ENCODE results near the gene MCTP2. TPM values are rescaled to one million over a fixed set of nuclear protein-coding genes. Genes with fewer than 3 reads are reported as not detected.

Gene MCTP2
- total and polyA plus RNA-seq, 2 donors (not counting 1 experiment from before 2014, with no cell fraction given), result 38.3 to 64.8 TPM

DNA sequence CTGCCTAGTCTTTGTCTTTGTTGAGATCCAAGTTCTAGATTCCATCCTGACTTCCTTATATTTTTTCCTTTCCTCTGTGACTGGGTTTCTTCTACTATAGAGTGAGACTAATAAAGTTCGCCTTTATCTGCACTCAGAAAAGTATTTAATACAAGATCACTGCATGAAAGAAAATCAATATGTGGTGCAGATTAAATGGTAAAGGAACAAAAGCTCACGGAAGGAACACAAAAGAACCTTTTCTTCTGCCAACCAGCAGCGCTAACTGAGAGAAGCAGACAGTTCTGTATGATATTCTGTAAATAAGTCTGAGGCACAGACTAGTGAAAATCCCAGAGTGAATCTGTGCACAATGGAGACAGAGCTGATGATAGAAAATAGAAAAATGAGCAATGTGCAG lies 31.6 kb upstream of the MCTP2 start:
- WGBS (ENCODE audit: insufficient coverage), result 100% methylated on average over 1 of the region's 3 CpGs

DNA sequence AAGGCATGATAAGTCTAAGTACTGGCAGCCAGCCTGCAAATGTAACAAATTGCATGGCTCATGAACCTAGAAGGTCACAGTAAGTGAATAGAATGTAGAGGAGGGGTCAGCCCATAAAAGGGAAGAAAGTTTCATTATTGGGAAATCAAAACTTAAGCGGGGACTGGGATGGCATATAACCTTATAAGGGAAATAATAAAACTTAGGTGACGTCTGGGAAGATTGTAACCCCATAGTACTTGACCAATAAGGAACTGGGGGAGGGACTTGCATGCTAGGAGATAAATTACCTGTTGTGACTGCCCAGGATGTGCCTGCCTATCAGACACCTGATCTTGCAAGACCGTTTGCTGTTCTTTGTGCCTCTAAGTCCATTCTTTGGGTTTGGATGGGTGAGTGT lies 28.1 kb upstream of the MCTP2 start:
- Histone ChIP-seq H3K9me3 (ENCODE audit: control extremely low read depth in 1 of 3, control insufficient read depth in 2 of 3, insufficient read depth in 1 of 3, low read length in 2 of 3) (no peaks in the 10 kb centered on the region), H3K79me2 (ENCODE audit: control insufficient read depth, insufficient read depth, low read length) (no peaks in the 10 kb centered on the region), H3K4me1 (ENCODE audit: control insufficient read depth in 2 of 2, insufficient read depth in 2 of 2, low read length in 2 of 2) (peaks cover 4 to 6% of the 10 kb centered on the region in 2 donors), H3K4me2 (replicated peaks; ENCODE audit: low read depth, low read length, poor library complexity, severe bottlenecking) (no peak overlapping the region), H3K27ac (ENCODE audit: low read length in 2 of 2) (no peak overlapping the region), H4K20me1 (ENCODE audit: control insufficient read depth, insufficient read depth, low read length, poor library complexity, severe bottlenecking) (no peaks in the 10 kb centered on the region), H3K36me3 (replicated peaks in 1 of 2; ENCODE audit: control extremely low read depth in 1 of 2, control insufficient read depth in 1 of 2, extremely low read depth in 1 of 2, insufficient read depth in 2 of 2, low read length in 1 of 2) (no peaks in the 10 kb centered on the region), H2AFZ (ENCODE audit: insufficient read depth, low read depth, low read length, poor library complexity, severe bottlenecking) (no peak overlapping the region), H3K4me3 (ENCODE audit: control extremely low read depth in 1 of 5, extremely low read depth in 1 of 5, insufficient read depth in 1 of 5, low read depth in 2 of 5, low read length in 4 of 5) (no peak overlapping the region), H3K27me3 (replicated peaks in 1 of 4; ENCODE audit: control extremely low read depth in 1 of 4, control insufficient read depth in 3 of 4, insufficient read depth in 4 of 4, low read length in 3 of 4) (peaks cover 0 to 7% (median 0%) of the 10 kb centered on the region in 4 experiments), H3K9ac (ENCODE audit: low read length) (no peak overlapping the region)
- no peak for TF ChIP-seq EZH2 (IDR thresholded peaks at IDR 0.05; ENCODE audit: borderline replicate concordance, insufficient read depth, low read depth, low read length, poor library complexity, severe bottlenecking)
- TF ChIP-seq, protein P1, sequence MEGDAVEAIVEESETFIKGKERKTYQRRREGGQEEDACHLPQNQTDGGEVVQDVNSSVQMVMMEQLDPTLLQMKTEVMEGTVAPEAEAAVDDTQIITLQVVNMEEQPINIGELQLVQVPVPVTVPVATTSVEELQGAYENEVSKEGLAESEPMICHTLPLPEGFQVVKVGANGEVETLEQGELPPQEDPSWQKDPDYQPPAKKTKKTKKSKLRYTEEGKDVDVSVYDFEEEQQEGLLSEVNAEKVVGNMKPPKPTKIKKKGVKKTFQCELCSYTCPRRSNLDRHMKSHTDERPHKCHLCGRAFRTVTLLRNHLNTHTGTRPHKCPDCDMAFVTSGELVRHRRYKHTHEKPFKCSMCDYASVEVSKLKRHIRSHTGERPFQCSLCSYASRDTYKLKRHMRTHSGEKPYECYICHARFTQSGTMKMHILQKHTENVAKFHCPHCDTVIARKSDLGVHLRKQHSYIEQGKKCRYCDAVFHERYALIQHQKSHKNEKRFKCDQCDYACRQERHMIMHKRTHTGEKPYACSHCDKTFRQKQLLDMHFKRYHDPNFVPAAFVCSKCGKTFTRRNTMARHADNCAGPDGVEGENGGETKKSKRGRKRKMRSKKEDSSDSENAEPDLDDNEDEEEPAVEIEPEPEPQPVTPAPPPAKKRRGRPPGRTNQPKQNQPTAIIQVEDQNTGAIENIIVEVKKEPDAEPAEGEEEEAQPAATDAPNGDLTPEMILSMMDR (IDR thresholded peaks at IDR 0.05), result no peak
- intact Hi-C loops (cut with micrococcal nuclease), result no loop called here
- ChIA-PET POLR2A (no interaction called here), CTCF (interaction anchor here (1.1 kb wide), 1 partner anchor 39 kb away, joined by 5 read pairs; no protein-coding TSS in a partner anchor)
- ATAC-seq (ENCODE audit: low read depth) (no peak), DNase-seq (no peak)
- H3K27ac Mint-ChIP-seq, result no peak overlapping the region
- H3K4me3 Mint-ChIP-seq, result no peak overlapping the region
- no CpG with 5 or more reads among the region's 3 CpGs for whole genome bisulfite sequencing (ENCODE audit: insufficient coverage)
- H3K27me3 Mint-ChIP-seq, result peaks cover 11% of the 10 kb centered on the region
- no peaks in the 10 kb centered on the region for H3K9me3 Mint-ChIP-seq (ENCODE audit: insufficient read depth)
- peaks cover 14% of the 10 kb centered on the region for H3K4me1 Mint-ChIP-seq

More for the DNA sequence above, 31.6 kb upstream of the MCTP2 start:
- no peaks in the 10 kb centered on the region for H3K9me3 Mint-ChIP-seq (ENCODE audit: insufficient read depth)
- Histone ChIP-seq H3K4me2 (replicated peaks; ENCODE audit: low read depth, low read length, poor library complexity, severe bottlenecking) (no peak overlapping the region), H2AFZ (ENCODE audit: insufficient read depth, low read depth, low read length, poor library complexity, severe bottlenecking) (no peak overlapping the region), H3K27me3 (replicated peaks in 1 of 4; ENCODE audit: control extremely low read depth in 1 of 4, control insufficient read depth in 3 of 4, insufficient read depth in 4 of 4, low read length in 3 of 4) (no peaks in the 10 kb centered on the region), H3K9ac (ENCODE audit: low read length) (no peak overlapping the region), H3K27ac (ENCODE audit: low read length in 2 of 2) (no peak overlapping the region), H3K9me3 (ENCODE audit: control extremely low read depth in 1 of 3, control insufficient read depth in 2 of 3, insufficient read depth in 1 of 3, low read length in 2 of 3) (no peaks in the 10 kb centered on the region), H4K20me1 (ENCODE audit: control insufficient read depth, insufficient read depth, low read length, poor library complexity, severe bottlenecking) (no peaks in the 10 kb centered on the region), H3K4me1 (ENCODE audit: control insufficient read depth in 2 of 2, insufficient read depth in 2 of 2, low read length in 2 of 2) (no peaks in the 10 kb centered on the region), H3K36me3 (replicated peaks in 1 of 2; ENCODE audit: control extremely low read depth in 1 of 2, control insufficient read depth in 1 of 2, extremely low read depth in 1 of 2, insufficient read depth in 2 of 2, low read length in 1 of 2) (no peaks in the 10 kb centered on the region), H3K4me3 (ENCODE audit: control extremely low read depth in 1 of 5, extremely low read depth in 1 of 5, insufficient read depth in 1 of 5, low read depth in 2 of 5, low read length in 4 of 5) (no peak overlapping the region), H3K79me2 (ENCODE audit: control insufficient read depth, insufficient read depth, low read length) (no peaks in the 10 kb centered on the region)
- POLR2A ChIA-PET, result no interaction called here
- CTCF ChIA-PET, result no interaction called here
- DNase-seq (no peak), ATAC-seq (ENCODE audit: low read depth) (no peak)
- H3K27me3 Mint-ChIP-seq, result peaks cover 8% of the 10 kb centered on the region
- TF ChIP-seq, protein P1 (IDR thresholded peaks at IDR 0.05), result no peak
- no peak for TF ChIP-seq EZH2 (IDR thresholded peaks at IDR 0.05; ENCODE audit: borderline replicate concordance, insufficient read depth, low read depth, low read length, poor library complexity, severe bottlenecking)
- no peak overlapping the region for H3K4me3 Mint-ChIP-seq
- intact Hi-C loops (cut with micrococcal nuclease), result no loop called here
- no peak overlapping the region for H3K27ac Mint-ChIP-seq
- no peaks in the 10 kb centered on the region for H3K4me1 Mint-ChIP-seq
